CMK (cell line): ENCODE results near the gene DDX39A.

Source experiments
- DNase-seq: peaks from one replicate; pipeline ENCODE4 v3.0.0-alpha.2; 2010; ENCODE audit warnings: low read depth

Gene DDX39A

DNA sequence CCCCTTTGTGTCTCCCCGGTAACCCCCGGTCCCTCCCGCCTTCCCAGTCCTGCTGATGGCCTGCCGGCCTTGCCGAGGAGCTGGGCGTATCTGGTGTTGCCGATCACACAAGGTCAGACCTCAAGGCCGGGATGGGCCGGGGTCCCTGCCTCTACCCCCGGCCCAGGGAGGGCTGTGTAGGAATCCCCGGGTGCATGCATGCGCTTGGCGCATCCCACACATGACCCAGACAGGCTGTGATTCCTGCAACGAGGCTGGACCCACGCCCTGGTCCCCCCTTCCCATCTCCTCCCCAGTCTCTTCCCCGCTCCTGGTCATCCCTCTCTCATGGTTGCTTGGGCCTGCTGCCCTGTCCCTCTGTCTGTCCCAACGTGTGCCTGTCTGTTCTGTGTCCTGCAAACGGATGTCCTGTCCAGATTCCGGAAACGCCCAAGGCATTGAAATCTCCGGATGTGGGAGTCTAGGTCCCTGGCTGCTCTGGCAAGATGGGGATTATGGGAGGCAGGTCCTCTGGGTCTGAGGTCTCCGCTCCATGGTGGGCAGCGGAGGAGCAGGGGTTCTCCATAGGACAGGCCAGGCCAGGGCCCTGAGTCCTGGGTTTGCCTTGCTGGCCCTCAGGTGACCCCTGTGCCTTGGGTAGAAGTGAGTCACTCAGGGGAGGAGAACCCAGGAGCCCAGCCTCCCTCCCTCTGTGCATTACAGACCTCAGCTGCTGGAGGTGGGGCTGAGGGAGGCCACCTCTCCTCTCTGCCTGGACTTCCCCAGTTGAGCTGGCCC lies 15.6 kb upstream of the DDX39A start:
- peak; percentile 88 for DNase-seq

DNA sequence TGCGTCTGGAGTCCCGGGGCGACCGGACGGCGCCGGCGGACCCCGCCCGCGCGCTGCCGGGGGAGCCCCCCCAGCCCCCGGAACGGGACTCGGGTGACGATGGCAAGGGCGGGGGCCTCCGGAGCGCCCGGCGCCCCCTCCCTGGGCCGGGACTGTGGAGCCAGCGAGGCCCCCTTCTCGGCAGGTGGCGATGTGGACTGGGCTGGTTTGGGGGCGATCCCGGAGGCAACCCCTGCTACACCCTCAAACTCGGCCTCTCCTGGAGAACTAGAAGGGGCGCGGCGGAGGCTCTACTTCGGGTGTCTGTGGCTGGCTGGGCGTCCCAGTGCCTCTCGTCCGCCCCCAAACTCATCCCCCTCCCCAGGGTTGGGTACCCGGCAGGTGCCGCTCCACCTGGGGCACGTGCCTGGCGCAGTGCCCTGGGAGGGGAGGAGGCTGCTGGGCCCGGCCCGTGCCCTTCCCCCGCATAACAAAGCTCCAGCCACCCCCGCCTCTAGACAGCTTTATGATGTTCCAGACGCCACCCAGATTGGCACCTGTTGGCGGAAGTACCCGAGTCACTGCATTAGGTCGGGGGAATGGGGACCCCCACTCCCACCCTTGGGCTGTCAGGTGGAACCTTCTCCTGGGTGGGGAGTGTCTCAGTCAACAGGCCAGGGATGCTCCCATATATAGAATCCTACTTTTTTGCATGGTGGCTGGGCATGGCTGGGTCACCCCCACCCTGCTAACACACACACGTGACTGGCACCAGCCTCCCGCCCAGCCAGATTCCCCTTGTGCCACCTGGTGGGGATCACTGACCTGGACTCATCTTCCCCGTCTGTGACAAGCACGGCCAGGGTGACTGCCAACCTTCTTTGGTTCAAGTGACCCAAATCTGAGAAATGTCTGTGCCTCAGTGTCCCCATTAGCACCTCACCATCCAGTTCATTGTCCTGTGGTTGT lies 14.7 kb upstream of the DDX39A start:
- no peak for DNase-seq

DNA sequence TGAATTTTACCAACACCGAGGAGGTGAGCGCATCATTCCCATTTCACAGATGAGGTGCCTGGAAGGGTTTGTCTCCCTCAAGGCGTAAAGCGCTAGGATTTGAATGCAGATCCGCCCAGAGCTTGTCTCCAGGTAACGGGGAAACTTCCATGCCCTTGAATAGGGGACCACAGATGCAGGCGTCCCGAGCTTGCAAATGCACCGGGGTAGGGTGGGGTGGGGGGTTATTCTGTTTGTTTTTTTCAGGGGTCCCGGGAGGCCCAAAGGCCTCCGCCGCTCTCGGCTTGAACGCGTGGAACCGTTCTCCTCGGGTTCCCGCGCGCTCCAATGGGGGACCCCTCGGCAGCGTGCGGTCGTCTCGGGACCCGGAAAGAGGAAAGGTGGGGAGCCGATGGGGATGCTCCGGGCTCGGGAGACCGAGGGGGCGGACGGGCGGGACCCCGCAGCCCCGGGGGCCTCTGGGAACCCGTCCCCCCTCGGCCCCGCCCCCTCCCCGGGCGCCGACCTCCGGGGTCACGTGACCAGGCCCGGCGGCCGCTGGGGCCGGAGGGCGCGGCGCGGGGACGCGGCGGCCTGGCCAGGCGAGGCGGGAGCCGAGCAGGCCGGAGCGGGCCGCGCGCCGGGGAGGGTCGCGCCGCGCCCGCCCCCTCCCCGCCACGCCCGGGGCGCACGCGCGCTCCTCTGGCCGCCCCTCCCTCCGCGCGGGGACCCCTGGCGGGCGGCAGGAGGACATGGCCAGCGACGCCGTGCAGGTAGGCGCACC lies 13.8 kb upstream of the DDX39A start, which contains the start of gene PKN1:
TSS of gene PKN1 (plus strand) at position 516 of the 763 bp plus-strand sequence. CDS start at position 732, 216 bp downstream.
- DNase-seq: no peak

- DNase-seq: no peak
Measured at GRCh38 chr19:14430712-14431111, 11.6 kb upstream of the DDX39A start.

GRCh38 chr19:14428882-14429416 lies 9.8 kb upstream of the DDX39A start:
- no peak for DNase-seq

- DNase-seq: no peak
Measured at GRCh38 chr19:14427461-14427860, 8.3 kb upstream of the DDX39A start.

DNA sequence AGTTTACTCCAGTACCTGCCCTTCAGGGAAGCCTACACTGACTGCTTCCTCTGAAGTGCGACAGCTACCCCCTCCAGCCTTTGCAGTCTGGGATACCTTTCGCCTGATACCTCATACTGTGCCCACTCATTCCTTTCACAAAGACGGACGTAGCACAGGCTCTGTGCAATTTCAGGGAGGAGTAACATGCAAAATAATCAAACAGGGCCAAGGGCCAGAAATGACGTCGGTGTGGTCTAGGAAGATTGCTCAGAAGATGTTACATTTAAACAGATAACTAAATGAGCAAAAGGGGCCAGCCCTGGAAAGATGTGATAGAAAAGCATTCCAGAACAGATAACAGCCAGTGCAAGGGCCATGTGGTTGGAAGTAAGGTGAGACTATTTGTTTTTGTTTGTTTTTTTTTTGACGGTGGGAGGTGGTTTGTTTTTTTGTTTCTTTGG lies 6.6 kb upstream of the DDX39A start:
- DNase-seq: no peak

GRCh38 chr19:14418856-14419105 lies 360 bp downstream of the DDX39A start:
- DNase-seq: no peak

DNA sequence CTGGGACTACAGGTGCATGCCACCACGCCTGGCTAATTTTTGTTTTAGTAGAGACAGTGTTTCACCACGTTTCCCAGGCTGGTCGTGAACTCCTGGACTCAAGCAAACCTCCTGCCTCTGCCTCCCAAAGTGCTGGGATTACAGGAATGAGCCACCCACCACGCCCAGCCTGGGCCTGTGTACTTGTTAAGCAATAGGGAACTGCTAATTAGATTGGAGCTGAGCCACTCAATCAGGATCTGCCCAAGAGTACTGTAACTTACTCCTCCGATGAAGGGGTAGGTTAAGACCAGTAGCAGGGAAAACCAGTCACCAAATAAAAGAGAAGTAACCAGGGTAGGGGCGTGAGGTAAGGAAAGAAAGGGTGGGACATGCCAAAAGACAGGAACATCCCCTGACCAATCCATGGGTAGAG lies 2.3 kb downstream of the DDX39A start:
- no peak for DNase-seq

- DNase-seq: no peak
Measured at GRCh38 chr19:14414926-14415690, 4.0 kb downstream of the DDX39A start.

- DNase-seq: no peak
Measured at GRCh38 chr19:14413693-14414181, 5.4 kb downstream of the DDX39A start.

GRCh38 chr19:14412996-14413692 lies 6.0 kb downstream of the DDX39A start:
- no peak for DNase-seq

GRCh38 chr19:14412324-14412995 lies 6.7 kb downstream of the DDX39A start:
- DNase-seq: no peak

DNA sequence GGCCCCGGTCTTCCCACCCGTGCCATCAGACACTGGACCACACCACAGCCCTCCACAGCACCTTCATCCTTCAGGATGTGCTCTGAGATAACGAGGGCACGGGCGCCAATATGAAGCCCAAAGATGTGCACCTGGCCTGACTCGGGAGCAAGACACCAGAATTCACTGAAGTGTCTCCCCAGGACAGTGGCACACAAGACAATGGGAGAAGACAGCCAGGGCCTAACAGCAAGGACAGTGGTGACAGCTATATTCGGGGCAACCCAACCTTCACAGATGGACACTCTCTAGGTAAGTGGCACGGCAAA lies 7.2 kb downstream of the DDX39A start:
- DNase-seq: no peak

DNA sequence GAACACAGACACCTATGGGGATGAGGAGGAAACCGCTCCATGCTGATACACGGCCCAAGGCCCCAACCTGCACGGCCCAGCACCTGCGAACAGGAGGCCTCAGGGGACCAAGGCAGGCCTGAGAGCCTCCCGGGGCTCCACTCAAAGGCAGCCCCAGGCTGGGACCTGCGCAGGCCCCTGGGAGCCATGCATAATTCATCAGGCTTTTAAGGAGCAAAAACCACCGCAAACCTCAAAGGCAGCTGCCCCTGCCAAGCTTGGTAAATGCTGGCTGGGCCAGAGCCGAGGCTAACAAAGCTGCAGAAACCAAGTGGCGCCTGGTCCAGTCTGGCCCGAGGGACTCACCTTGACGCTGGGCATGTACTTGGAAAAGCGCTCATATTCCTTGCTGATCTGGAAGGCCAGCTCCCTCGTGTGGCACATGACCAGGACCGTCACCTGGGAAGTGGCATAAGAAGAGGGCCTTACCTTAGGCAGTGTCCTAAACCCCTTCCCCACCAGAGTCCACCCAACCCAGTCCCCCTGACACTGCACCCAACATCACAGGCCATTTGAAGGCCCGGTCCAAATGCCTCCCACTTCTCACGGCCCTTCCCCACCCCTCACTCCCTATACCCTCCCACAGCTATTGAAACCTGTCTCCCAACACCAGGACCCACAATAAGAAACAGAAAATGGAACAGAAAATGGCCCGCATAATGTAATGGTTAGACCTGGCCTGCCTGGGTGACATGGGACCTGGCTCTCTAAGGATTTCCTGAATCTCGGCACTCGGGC lies 7.8 kb downstream of the DDX39A start:
- no peak for DNase-seq

DNA sequence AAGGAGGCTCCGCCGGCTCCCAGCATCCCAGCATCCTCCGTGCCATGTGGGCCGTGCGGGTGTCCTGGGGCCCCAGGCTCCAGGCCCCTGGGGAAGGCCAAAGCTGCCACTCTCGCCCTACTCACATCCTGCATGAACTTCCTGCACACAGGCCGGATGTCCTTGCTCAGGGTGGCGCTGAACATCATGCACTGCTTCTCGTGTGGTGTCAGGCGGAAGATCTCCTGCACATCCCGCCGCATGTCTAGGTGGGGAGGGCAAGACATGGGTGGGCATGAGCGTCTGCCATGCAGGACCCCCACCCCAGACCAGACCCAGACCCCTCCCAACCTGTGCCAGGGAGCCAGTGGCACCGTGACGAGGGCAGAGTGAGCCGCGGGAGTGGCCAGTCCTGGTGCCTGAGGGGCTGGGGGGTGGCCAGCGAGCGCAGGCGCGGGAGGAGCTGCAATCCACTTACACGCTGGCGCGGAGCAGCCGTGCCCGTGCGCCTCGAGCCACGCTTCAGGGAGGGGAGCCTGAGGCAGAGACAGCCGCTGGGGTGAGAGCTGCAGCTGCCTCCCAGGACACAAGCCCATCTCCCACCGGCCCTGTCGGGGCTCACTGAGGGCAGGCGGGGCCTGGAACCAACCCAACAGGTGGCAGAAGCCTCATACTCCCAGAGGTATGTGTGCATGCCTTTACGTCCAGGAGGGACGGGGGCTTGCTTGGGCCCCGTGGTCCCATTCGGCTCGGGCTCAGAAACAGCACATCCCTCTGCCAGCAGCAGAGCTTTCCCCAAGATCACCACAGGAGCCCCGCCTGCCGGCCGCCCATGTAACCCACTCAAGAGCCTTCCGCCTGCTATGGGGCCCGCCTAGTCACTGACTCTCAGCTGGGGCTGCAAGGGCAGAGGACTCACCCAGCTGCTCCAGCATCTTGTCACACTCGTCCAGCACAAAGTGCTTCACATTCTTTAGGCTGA lies 8.8 kb downstream of the DDX39A start:
- DNase-seq: no peak

GRCh38 chr19:14409146-14410023 lies 9.8 kb downstream of the DDX39A start:
- DNase-seq: no peak
